Stimulated activated CD8-positive, alpha-beta memory T cell treated with anti-CD3 and anti-CD28 coated beads, Interleukin-7, amount 100 ng/mL, for 48 hours (primary cell): Measurements from ENCODE around the gene MUC13.
"Not testable (repeated sequence)": the region's sequence is repeated elsewhere in the genome, so short reads cannot be mapped to it uniquely, and the experiment has no call there.

ENCODE experiments used
- DNase-seq, 2 donors: peaks; one replicate each; pipeline ENCODE4 v3.0.0-alpha.2; 2020; ENCODE audit warnings: low read depth in 1 of 2; ENCODE audit errors: extremely low read depth in 1 of 2

Gene MUC13

GRCh38 chr3:124934577-124934976 is at the start of gene MUC13:
Gene MUC13 (minus strand): TSS chr3:124934751. CDS start chr3:124934712, 39 bp downstream.
- DNase-seq = no peak

DNA sequence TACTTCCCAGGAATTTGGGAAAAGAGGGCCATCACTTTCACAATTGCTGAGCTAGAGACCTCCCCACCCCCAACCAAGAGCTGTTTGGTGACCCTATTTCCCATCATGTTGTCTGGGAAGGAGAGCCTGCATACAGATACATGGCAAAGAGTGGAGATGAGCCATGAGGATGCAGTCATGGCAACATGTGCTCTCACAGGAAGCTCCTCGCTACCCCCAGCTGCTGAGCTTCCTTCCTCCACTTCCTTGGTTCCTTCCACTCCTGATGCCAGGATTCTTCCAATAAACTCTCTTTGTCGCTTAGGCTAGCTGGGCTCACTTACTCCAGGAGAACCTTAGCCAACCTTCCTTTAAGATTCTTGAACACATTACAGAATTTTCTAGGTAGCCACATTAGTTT is 48.3 kb upstream of the MUC13 start:
- DNase-seq = no peak

DNA sequence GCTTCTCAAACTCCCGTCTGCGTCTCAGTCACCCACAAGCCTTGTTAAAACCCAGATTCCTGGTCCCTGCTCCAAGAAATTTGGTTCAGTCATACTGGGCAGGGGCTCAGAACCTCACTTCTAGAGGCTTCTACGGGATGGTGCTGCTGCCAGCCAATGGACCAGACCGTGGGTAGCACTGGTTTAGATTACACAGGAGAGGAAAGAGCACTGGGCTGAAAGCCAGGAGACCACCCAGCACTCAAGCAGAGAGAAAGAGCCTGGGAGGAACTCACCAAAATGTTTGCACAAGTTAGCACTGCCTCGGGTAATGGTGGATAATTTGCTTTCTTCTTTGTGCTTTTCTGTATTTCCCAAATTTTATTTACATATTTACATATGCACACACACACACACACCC is 46.9 kb upstream of the MUC13 start:
- DNase-seq = no peak

GRCh38 chr3:124978627-124979026 is 44.1 kb upstream of the MUC13 start:
- DNase-seq = no peak

- DNase-seq = no peak
Observed at GRCh38 chr3:124976383-124976782, 41.8 kb upstream of the MUC13 start.

GRCh38 chr3:124974691-124975090 is 40.1 kb upstream of the MUC13 start:
- DNase-seq = no peak

DNA sequence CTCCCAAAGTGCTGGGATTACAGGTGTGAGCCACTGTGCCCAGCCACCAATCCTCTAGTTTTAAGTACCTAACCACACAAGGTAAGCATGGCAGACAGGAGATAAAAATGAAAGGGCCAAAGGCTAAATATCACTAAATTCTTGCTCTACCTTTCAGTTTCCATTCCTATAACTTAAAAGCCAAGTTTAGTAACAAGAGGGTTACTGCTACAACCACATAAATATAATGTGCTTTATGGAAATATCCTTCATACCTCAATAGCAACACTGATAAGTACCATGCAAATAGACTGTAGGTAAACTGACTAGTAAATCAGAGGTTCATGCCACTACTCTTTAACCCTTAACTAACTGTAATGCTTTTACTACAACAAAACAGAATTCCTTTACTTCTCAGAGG is 38.7 kb upstream of the MUC13 start:
- no peak for DNase-seq

DNA sequence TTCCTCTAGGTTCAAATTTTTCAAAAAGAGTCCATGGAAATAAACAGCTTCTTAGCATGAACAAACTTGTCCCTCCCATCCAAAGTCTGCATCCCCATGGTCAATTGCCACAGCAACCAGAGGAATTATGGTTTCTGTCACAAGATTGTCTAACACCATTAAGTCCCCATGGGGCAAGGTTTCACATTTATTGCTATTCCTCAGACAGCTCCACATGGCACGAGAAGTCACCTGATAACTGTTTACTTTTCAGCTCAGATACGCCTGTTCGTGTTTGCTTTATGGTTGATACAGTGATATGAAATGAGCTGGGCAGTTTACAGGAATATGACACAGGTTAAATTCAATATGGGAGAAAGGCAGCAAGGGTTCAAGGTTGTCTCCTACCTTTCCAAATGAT is 37.9 kb upstream of the MUC13 start:
- no peak for DNase-seq

DNA sequence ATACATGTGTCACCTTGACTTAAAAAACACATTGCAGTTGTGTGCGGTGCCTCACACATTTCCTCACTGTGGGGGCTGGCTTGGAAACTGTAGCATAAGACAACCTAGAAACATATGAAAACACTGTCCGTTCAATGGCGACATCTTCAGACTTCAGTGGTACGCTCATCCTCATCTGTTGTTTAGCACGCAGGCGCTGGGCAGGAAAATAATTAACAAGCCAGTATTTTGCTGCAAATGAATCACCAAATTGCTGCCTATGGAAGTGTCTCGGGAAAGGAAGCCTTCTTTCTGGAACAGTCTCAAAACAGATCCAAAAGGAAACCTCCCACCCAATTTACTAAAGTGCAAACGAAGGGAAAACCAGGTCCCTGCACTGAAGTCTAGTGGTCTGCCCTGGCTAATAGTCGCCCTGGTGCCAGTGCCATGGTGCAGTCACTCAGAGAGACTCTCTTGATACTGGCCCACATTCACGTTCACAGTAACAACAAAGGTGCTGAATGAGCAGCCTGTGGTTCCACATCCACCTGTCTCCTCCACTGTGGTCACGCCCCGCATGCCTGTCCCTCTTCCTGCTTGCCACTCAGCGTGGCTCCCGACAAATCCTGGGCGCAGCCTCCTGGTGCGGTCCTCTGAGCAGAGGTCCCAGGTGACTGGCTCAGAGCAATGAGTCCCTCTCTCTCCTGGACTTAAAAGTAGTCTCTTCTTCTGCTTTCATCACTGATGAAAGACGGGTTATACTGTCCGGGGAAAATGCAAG is 35.6 kb upstream of the MUC13 start:
- no peak for DNase-seq

DNA sequence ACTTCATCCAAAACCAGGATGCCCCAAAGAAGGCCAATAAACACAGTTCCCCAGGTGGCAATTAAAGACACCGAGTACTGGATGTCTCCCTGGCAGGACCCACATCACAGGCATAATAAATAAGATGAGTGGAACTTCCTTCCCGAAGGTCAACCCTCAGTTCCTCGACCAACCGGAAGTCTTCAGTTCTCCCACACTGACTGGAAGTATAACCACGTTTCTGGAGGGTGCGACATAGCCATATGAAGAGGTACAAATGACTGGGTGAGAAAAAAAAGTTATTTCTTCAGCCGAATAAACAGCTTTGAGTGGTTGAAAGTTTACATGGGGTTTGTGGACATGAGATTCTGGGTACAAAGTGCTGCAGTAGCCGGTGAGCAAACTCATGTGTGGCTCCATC is 34.6 kb upstream of the MUC13 start:
- DNase-seq = no peak

DNA sequence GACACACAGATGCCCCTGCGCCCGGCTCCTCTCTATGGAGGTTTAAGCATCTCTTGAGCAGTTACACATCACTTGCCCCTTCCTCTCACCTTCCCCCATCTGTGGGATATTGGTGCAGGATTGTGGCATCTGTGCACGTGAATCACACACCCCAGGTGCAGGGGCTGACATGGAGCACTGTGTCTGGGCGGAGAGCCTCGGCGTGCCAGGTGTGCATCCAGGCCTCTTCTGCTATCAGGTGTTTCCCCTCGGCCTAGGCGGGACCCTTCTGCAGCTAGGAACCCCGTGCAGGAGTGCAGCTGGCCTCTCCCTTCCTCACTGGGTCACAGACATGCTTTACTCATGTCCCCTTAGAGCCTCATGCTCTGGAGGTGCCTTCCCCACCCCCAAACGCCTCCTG is 33.4 kb upstream of the MUC13 start:
- no peak for DNase-seq

- no peak for DNase-seq
Observed at GRCh38 chr3:124966521-124967445, 32.2 kb upstream of the MUC13 start.

DNA sequence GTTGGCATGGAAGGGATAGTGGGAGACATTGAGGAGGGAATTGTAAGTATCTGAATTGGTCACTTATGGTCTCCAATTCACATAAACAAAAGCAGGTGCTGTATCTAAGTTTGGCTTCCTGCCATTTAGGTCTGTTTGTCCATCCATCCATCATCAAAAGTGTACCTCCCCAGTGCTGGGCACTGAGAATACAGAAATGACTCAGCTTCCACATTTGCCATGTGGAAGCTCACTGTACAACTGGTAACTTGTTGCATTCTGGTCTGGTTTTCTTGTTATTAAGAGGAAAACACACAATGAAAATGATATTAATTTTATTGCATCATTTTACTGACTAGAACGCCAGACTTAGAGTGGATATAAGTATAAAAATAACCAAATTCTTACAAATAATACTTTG is 30.9 kb upstream of the MUC13 start:
- DNase-seq = no peak

- DNase-seq = no peak
Observed at GRCh38 chr3:124964387-124964786, 29.8 kb upstream of the MUC13 start.

DNA sequence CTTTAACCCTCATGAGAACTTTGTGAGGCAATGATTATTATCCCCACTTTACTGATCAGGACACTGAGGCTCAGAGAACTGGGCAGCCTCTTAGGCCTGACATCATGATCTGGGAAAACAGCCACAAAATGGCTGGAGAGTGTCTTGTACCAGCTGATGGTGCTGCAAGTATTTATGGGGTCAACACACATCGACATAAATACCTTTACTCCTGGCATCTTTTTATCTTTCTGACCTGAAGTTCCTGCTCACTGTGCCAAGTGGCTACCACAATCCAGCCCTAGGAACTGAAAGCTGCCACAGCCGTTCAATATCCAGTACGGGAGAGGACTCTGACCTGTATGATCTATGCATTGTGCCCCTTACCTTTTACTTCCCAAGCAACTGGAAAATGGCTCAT is 29.2 kb upstream of the MUC13 start:
- DNase-seq = no peak

DNA sequence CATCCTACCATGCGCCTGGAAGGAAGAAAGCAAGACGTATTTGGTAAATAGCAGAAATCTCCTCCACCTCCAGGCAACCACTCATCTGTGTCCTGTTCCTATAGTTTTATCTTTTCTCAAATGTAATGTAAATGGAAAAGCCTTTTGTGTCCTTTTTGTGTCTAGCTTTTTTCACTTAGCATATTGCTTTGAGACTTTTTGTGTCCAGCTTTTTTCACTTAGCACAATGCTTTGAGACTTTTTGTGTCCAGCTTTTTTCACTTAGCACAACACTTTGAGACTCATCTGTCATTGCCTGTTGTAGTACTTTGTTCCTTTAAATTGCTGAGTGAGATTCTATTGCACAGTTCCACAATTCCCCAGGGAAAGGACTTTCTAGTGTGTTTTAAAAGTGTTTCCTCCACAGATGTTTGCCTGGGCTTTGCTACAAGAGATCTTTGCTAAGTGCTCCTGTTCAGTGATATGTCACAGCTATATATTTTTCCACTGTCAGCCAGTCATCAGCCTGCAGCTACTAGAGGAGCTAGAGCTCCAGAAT is 27.9 kb upstream of the MUC13 start:
- DNase-seq = no peak

GRCh38 chr3:124960698-124961097 is 26.1 kb upstream of the MUC13 start:
- no peak for DNase-seq

DNA sequence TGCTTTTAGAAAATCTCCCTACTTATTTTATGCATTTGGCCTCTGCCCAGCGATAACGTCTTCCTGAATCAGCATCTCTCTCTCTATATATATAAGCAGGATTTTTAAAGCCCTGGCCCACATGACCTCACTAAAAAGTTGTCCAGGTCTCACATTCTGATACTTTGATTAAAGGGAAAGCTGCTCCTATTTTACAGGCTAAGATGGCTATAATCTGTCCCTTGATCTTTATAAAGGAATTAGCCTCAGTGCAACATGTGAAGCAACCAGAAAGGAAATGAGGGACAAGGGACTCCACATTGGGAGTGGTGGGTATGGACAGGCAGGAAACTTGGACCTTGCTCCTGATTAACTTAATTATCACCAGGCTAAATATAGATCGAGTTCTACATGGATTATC is 25.6 kb upstream of the MUC13 start:
- DNase-seq = no peak

DNA sequence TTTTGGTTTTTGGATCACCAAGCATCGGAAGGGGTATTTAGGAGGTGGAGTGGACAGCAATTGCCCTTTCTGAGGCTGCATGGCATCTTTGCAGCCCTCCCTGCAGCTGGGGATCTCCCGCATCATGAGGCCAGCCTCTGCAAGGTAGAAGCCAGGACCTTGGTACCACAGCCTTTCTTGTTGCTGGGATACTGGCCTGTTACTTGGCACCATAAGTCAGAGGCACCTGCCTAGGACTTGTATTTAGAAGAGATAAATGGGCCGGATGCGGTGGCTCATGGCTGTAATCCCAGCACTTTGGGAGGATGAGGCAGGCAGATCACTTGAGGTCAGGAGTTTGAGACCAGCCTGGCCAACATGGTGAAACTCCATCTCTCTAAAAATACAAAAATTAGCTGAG is 23.4 kb upstream of the MUC13 start:
- not testable (repeated sequence) for DNase-seq

DNA sequence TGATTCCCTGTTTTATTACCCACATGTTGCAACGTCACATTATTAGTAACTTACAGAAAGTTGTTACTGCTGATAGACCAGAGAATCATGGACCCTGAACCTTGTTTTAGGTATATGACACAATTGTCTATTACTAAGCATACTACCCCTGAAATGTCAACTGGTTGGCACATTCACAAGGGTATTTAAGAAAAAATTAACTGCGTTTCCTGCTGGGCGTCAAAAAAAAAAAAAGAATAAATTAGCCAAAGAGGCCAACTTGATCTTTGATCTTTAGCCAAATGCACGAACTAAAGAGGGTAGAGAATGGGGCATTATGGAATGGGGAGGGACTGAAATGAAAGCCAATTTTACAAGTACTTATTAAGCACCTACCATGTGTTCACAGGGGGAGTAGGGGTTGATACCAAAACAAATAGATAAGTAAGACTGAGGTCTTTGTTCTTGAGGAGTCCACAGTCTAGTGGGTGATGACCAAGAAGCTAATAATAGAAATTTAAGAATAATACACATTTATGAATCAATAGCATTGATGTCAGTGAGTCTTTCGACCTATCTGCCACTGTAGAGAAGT is 17.8 kb upstream of the MUC13 start:
- DNase-seq = no peak

- DNase-seq = no peak
Observed at GRCh38 chr3:124951511-124952281, 17.1 kb upstream of the MUC13 start.
